Sciatic nerve (tissue), 2 donors: ENCODE data around the gene CAVIN1. TPM values are rescaled to one million over a fixed set of nuclear protein-coding genes. Genes with fewer than 3 reads are reported as not detected.
A peak's percentile ranks its signal among the peaks of the same experiment; 100 is the strongest.
"Not testable (repeated sequence)": the region's sequence is repeated elsewhere in the genome, so short reads cannot be mapped to it uniquely, and the experiment has no call there.

ENCODE experiments used
- ATAC-seq: fragments of 200-7000 bp; cut with Tn5 transposase; one replicate; pipeline ENCODE4 v1.9.1; 2020; ENCODE audit warnings: mild to moderate bottlenecking, moderate library complexity
- DNase-seq: peaks from one replicate; pipeline ENCODE4 v3.0.0-alpha.2; 2020; ENCODE audit warnings: low spot score
- intact Hi-C: fragments of 100-400 bp; cut with DNase I; formaldehyde crosslinking; loops from one replicate; pipeline ENCODE4 v1.14.2; 2022
- total RNA-seq: library from RNA; stranded (reverse); fragmentation: NEBNext Ultra II Directional; extraction: Animal tissue kit (Norgen Biotek cat#: 25700); gene quantifications from one replicate; pipeline ENCODE4 v1.2.1, GENCODE V29; 2021
- donor health status: DM: no; HTN: no; CAD: no.
- donor health status: DM: no; HTN: no; CAD: no.

The CAVIN1 gene
- total RNA-seq = 608 TPM

GRCh38 chr17:42422958-42423712 is at the start of gene CAVIN1:
TSS of gene CAVIN1 (minus strand) at chr17:42423256. CDS start at chr17:42423097, 159 bp downstream.
- ATAC-seq (peak; percentile 97), DNase-seq (peak; percentile 100)
- intact Hi-C loops = loop anchor here (5.0 kb wide), 1 partner anchor 34 kb away; the partner anchor contains the start of gene ATP6V0A1

GRCh38 chr17:42467889-42468288 is 44.8 kb upstream of the CAVIN1 start:
- intact Hi-C loops = no loop called here
- no peak for DNase-seq

GRCh38 chr17:42463976-42464400 is 40.9 kb upstream of the CAVIN1 start:
- intact Hi-C loops = no loop called here
- DNase-seq = no peak
- ATAC-seq = no peak

More at GRCh38 chr17:42467889-42468288, 44.8 kb upstream of the CAVIN1 start:
- no peak for ATAC-seq

- intact Hi-C loops = no loop called here
- ATAC-seq (no peak), DNase-seq (no peak)
These were observed 37.3 kb upstream of the CAVIN1 start for GRCh38 chr17:42460371-42460770.

- no peak for DNase-seq
- intact Hi-C loops = loop anchor here (5.0 kb wide), 1 partner anchor 38 kb away; the partner anchor contains the start of gene CAVIN1
- no peak for ATAC-seq
These were observed 36.8 kb upstream of the CAVIN1 start for GRCh38 chr17:42459801-42460281.

- ATAC-seq (peak; percentile 59), DNase-seq (peak; percentile 72)
- intact Hi-C loops = loop anchor here (5.0 kb wide), 1 partner anchor 37 kb away; the partner anchor contains the start of gene CAVIN1
These were observed 36.3 kb upstream of the CAVIN1 start for GRCh38 chr17:42459256-42459800.

- DNase-seq (peak; percentile 98), ATAC-seq (peak; percentile 97)
- intact Hi-C loops = loop anchor here (5.0 kb wide), 1 partner anchor 36 kb away; the partner anchor contains the start of gene CAVIN1
These were observed 35.6 kb upstream of the CAVIN1 start, which contains the start of gene ATP6V0A1 for GRCh38 chr17:42458497-42459255. TSS of gene ATP6V0A1 (plus strand) at chr17:42458878. CDS start at chr17:42460895, 2,017 bp downstream.

GRCh38 chr17:42457107-42457792 is 34.2 kb upstream of the CAVIN1 start:
- intact Hi-C loops = loop anchor here (5.0 kb wide), 1 partner anchor 35 kb away; the partner anchor contains the start of gene CAVIN1
- ATAC-seq (peak; percentile 0), DNase-seq (no peak)

- no peak for DNase-seq
- ATAC-seq = peak; percentile 58
- intact Hi-C loops = loop anchor here (5.0 kb wide), 1 partner anchor 34 kb away; the partner anchor contains the start of gene CAVIN1
These were observed 33.4 kb upstream of the CAVIN1 start for GRCh38 chr17:42456223-42457106.

GRCh38 chr17:42454987-42455386 is 31.9 kb upstream of the CAVIN1 start:
- ATAC-seq, DNase-seq: not testable (repeated sequence)
- intact Hi-C loops = loop anchor here (5.0 kb wide), 1 partner anchor 33 kb away; the partner anchor contains the start of gene CAVIN1

GRCh38 chr17:42453439-42453838 is 30.4 kb upstream of the CAVIN1 start:
- intact Hi-C loops = no loop called here
- ATAC-seq (no peak), DNase-seq (no peak)

- ATAC-seq, DNase-seq, intact Hi-C loops: not testable (repeated sequence)
These were observed 28.2 kb upstream of the CAVIN1 start for GRCh38 chr17:42451270-42451669.

GRCh38 chr17:42449838-42450237 is 26.8 kb upstream of the CAVIN1 start:
- intact Hi-C loops, ATAC-seq, DNase-seq: not testable (repeated sequence)

GRCh38 chr17:42449176-42449575 is 26.1 kb upstream of the CAVIN1 start:
- ATAC-seq, DNase-seq, intact Hi-C loops: not testable (repeated sequence)

GRCh38 chr17:42442196-42442565 is 19.1 kb upstream of the CAVIN1 start:
- intact Hi-C loops = no loop called here
- DNase-seq = no peak
- no peak for ATAC-seq

- ATAC-seq = no peak
- intact Hi-C loops = no loop called here
- DNase-seq = no peak
These were observed 18.5 kb upstream of the CAVIN1 start for GRCh38 chr17:42441371-42442195.
